NB4 (cell line): ENCODE results near the gene OR8S1.
"Not testable (repeated sequence)": the region's sequence is repeated elsewhere in the genome, so short reads cannot be mapped to it uniquely, and the experiment has no call there.

Experiments
- MAX ChIP-seq: IDR thresholded peaks from 2 replicates; pipeline ENCODE4 v1.6.1; 2011; ENCODE audit warnings: low read depth, low read length
- POLR2A ChIP-seq: IDR thresholded peaks from 2 replicates; pipeline ENCODE4 v1.6.1; 2011; ENCODE audit warnings: mild to moderate bottlenecking; ENCODE audit not compliant: insufficient read length; ENCODE audit errors: extremely low read depth
- TF ChIP-seq, protein P1 (sequence below): IDR thresholded peaks from one replicate; pipeline ENCODE4 v1.5.1; 2012; ENCODE audit warnings: low read depth, low read length

DNA sequence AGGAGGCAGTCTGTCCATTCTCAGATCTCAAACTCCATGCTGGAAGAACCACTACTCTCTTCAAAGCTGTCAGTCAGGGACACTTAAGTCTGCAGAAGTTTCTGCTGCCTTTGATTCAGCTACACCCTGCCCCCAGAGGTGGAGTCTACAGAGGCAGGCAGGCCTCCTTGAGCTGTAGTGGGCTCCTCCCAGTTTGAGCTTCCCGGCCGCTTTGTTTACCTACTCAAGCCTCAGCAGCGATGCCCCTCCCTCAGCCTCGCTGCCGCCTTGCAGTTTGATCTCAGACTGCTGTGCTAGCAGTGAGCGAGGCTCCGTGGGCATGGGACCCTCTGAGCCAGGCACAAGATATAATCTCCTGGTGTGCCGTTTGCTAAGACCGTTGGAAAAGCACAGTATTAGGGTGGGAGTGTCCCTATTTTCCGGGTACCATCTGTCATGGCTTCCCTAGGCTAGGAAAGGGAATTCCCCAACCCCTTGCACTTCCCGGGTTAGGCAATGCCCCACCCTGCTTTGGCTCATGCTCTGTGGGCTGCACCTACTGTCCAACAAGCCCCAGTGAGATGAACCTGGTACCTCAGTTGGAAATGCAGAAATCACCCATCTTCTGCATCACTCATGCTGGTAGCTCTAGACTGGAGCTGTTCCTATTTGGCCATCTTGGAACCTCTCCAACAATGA is 28.4 kb downstream of the OR8S1 start:
- TF ChIP-seq, protein P1, sequence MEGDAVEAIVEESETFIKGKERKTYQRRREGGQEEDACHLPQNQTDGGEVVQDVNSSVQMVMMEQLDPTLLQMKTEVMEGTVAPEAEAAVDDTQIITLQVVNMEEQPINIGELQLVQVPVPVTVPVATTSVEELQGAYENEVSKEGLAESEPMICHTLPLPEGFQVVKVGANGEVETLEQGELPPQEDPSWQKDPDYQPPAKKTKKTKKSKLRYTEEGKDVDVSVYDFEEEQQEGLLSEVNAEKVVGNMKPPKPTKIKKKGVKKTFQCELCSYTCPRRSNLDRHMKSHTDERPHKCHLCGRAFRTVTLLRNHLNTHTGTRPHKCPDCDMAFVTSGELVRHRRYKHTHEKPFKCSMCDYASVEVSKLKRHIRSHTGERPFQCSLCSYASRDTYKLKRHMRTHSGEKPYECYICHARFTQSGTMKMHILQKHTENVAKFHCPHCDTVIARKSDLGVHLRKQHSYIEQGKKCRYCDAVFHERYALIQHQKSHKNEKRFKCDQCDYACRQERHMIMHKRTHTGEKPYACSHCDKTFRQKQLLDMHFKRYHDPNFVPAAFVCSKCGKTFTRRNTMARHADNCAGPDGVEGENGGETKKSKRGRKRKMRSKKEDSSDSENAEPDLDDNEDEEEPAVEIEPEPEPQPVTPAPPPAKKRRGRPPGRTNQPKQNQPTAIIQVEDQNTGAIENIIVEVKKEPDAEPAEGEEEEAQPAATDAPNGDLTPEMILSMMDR = not testable (repeated sequence)
- not testable (repeated sequence) for TF ChIP-seq POLR2A, MAX
